ENCODE data around the gene TBC1D10A.

TBC1D10A gene

DNA sequence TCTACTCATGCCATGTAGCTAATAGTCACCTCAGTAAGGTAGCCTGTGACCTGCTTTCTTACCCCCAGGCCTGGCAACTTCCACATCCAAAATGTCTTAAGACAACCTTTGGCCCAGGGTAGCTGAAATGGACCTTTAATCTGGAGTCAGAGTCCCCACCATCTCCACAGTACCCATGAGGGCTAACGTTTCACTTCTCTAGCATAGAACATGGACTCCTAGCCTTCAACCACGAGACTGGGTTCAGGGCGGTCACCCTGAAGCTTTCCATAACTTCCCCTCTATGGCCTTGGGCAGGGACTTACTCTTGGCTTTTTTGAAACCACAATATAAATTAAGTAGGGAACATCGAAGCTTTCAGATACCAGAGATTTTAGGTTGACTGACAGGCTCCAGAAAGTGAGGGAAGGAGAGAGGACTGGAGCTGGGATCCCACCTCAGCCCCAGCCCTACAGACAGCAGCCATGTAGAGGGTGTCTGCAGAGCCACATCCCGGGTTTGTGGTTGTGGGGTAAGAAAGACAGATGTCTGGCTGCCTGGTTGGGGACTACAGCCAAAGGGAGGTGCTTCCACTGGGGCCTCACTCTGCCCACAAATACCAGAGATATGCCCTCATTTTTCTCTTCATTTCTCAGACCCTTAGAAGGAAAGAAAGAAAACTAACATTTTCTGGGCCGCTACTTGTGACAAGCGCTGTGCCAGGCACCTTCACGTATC, 2.6 kb downstream of the TBC1D10A start:
- no peak for DNase-seq (ENCODE audit: low read depth in 1 of 2, low spot score in 1 of 2)
- no peak for TF ChIP-seq JUND (IDR thresholded peaks at IDR 0.05; ENCODE audit: low read depth)
- in situ Hi-C loops (cut with HindIII; ENCODE audit: low pct_unique_long_range_greater_than_20kb, low sequenced_read_pairs): no loop called here

DNA sequence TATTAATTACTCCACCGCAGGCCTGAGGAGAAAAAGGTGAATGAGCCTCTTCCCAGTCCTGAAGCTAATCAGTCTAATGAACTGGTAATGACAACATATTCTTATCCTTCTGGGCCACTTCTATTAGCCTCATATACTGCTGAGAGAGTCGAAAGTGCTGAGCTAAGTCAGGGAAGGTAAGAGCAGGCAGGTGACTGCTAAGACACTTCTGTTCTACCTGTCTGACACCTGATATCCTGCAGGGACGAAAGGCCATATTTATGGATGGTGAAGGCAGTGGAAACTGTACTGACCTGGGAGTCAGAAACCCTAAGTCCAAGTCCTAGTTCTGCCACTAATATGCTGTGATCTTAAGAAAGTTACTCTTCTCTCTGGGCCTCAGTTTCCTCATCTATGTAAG, 3.5 kb downstream of the TBC1D10A start:
- in situ Hi-C loops (cut with HindIII; ENCODE audit: low pct_unique_long_range_greater_than_20kb, low sequenced_read_pairs): no loop called here
- no peak for TF ChIP-seq JUND (IDR thresholded peaks at IDR 0.05; ENCODE audit: low read depth)
- no peak for DNase-seq (ENCODE audit: low read depth in 1 of 2, low spot score in 1 of 2)

DNA sequence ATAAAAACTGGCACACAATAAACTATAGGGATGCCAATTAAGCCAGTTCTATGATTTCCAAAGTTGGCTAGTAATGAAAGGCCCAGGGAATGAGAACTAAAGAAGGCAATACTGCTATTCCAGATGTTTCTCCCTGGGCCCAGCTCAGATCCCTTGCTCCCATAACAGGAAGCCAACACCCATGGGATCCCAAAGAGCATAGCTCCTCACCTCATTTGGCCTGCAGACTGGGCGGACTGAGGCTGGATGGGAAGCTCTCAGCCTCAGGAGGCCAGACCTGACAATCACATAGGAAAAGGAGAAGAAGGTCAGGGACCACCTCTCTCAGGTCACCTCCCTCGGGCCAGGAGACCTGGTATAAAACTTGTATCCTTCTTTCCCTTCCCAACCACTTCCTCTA, 5.3 kb downstream of the TBC1D10A start:
- in situ Hi-C loops (cut with HindIII; ENCODE audit: low pct_unique_long_range_greater_than_20kb, low sequenced_read_pairs): no loop called here
- TF ChIP-seq JUND (IDR thresholded peaks at IDR 0.05; ENCODE audit: low read depth): no peak
- DNase-seq (ENCODE audit: low read depth in 1 of 2, low spot score in 1 of 2): no peak

DNA sequence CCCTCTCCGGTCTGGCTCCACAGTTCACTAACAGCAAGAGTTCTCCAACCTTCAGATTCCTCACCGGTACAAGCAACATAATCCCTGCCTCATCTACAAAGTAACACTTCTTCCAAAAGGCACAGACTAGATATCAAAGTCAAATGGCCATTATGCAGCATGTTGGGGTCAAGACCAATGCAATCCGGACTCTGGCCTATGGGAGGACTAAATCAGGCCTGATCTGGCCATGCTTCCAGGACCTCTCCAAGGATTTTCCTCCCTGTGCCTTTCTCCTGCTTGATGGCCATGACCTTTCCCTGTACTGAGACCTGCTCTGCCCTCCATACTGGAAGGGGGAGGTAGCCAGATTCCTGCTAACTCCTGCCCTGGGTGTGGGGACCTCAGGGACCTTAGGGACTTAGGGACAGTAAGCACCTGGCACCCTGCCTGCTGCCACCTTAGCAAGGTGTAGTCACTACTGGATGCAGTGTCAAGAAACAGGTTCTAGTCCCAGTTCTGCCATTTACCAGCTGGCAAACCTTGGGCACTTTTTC, 6.7 kb downstream of the TBC1D10A start:
- in situ Hi-C loops (cut with HindIII; ENCODE audit: low pct_unique_long_range_greater_than_20kb, low sequenced_read_pairs): no loop called here
- no peak for TF ChIP-seq JUND (IDR thresholded peaks at IDR 0.05; ENCODE audit: low read depth)
- DNase-seq (ENCODE audit: low read depth in 1 of 2, low spot score in 1 of 2): no peak

DNA sequence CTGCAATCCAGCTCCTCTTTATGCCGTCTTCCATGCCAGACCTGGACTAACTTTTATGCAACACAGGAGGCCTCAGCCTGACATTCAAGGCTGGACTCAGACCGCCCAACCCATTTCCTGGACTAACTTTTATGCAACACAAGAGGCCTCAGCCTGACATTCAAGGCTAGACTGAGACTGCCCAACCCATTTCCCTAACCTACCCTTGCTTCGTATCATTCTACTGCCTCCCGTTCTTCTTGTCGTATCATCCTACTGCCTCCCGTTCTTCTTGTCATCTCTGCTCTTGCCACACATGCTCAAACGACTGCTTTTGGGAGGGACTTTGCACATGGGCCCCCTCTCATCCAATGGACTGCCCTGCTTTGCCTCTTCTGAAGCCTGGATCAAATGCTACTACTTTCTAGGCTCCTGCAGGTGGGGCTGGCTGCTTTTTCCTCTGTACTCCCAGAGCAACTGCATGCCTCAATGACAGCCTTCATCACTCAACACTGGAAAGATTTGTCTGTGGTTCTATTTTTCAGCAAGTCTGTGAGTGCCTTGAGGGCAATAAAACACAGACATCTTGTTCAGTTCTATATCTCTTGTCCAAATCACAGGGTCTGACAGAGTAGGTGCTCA, 7.8 kb downstream of the TBC1D10A start:
- in situ Hi-C loops (cut with HindIII; ENCODE audit: low pct_unique_long_range_greater_than_20kb, low sequenced_read_pairs): no loop called here
- no peak for DNase-seq (ENCODE audit: low read depth in 1 of 2, low spot score in 1 of 2)
- no peak for TF ChIP-seq JUND (IDR thresholded peaks at IDR 0.05; ENCODE audit: low read depth)

DNA sequence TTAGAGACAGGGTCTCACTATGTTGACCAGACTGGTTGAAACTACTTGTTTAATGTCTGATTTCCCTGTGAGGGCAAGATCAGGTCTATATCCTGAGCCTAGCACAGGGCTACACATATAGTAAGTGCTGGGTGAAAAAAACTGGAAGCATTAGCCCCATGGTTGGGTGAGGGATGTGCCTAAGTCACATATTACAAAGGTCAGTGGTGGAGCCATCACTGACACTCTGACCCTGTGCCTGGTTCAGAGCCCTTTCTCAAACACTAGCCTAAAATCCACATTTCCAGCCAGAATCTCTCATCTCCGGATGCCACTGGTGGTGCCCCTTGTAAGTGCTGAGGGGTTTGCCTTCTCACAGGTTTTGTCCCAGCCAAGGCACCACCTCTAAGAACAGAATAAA, 9.0 kb downstream of the TBC1D10A start:
- no peak for DNase-seq (ENCODE audit: low read depth in 1 of 2, low spot score in 1 of 2)
- in situ Hi-C loops (cut with HindIII; ENCODE audit: low pct_unique_long_range_greater_than_20kb, low sequenced_read_pairs): no loop called here
- TF ChIP-seq JUND (IDR thresholded peaks at IDR 0.05; ENCODE audit: low read depth): no peak

DNA sequence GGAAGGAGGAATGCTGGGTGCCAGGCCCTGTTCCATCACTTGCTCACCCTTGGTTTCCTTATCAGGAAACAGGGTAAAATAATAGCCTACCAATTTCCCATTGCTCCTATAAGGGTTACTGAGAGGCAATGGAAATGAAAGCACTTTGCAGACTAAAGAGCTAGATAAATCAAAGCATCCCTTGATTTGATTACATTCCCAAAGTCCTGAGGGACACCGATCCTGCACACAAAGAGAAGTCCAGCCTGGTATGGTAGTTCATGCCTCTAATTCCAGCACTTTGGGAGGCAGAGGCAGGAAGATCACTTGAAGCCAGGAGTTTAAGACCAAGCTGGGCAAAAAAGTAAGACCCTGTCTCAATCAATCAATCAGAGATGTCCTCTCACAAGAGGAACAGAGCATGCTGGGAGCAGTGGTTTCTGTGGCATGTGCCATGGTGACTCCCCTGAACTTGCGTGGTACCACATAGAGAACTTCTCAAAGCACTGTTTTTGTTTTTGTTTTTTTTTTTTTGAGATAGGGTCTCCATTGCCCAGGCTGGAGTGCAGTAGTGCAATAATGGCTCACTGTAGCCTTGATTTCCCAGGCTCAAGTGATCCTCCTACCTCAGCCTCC, 10.7 kb downstream of the TBC1D10A start:
- no peak for TF ChIP-seq JUND (IDR thresholded peaks at IDR 0.05; ENCODE audit: low read depth)
- no peak for DNase-seq (ENCODE audit: low read depth in 1 of 2, low spot score in 1 of 2)
- in situ Hi-C loops (cut with HindIII; ENCODE audit: low pct_unique_long_range_greater_than_20kb, low sequenced_read_pairs): no loop called here

DNA sequence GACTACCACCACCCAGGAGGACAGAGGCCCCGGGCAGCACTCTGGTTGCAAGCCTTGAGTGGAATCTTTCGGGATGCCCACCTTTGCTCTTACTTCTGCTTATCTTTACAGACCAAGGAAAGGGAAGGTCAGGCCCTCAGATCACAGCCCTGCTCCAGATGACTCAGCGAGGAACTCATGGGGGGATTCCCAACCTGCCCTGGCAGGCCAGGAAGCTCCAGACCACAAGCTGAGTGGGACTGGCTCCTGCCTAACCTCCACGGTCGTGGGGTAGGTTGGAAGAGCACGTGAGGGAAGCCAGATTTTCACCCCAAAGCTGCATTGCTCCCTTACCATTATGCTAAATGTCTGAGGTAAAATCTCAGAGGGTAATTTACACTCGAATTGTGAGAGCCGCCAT, 11.8 kb downstream of the TBC1D10A start:
- no peak for TF ChIP-seq JUND (IDR thresholded peaks at IDR 0.05; ENCODE audit: low read depth)
- in situ Hi-C loops (cut with HindIII; ENCODE audit: low pct_unique_long_range_greater_than_20kb, low sequenced_read_pairs): no loop called here
- DNase-seq (ENCODE audit: low read depth in 1 of 2, low spot score in 1 of 2): no peak

DNA sequence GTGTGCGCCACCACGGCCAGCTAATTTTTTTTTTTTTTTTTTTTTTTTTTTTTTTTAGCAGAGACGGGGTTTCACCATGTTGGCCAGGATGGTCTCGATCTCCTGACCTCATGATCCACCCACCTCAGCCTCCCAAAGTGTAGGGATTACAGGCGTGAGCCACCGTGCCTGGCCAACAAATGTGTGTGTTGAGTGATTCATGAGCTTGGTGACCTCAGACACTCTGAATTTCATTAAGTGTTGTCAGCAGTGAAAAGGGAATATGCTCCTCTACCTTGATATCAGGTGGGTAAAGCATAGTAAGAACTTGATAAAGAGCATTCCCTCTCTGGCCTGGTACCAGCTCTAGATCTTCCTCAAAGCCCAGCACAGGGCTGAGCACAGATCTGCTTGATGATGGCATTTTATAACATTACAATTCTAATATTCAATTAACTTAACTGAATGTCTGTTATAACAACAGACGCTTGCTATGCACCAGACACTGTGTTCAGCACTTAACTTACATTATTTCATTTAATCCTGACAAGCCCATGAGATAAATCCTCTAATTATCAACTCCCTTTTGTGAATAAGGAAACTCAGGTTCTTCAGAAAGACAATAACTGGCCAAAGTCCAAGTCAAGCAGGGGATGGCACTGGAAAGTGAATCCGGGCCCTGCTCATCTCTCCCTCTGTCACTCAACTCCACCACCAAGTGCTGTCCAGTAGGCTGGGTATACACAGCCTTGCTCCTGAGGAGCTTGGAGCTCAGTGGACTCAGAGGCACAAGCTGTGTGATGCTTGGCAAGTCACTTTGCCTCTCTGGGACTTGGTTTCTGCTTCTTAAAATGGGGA, 13.0 kb downstream of the TBC1D10A start:
- TF ChIP-seq JUND (IDR thresholded peaks at IDR 0.05; ENCODE audit: low read depth): no peak

DNA sequence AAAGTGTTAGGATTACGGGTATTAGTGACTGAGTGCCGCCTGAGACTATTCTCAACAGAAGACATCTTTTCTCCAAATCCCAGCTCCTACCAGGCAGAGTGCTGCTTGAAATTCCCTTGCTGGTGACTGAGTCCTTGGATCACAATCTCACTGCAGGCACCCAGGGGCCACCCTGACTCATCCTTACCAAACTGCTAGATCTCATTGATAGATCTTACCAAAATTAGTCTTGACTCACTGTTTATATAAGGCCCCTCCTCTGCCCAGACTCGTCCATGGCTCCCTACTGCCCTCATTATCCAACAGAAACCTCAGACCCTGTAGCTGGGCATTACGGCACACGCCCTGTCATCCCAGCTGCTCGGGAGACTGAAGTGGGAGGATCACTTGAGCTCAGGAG, 14.7 kb downstream of the TBC1D10A start:
- no peak for TF ChIP-seq JUND (IDR thresholded peaks at IDR 0.05; ENCODE audit: low read depth)
- DNase-seq (ENCODE audit: low read depth in 1 of 2, low spot score in 1 of 2): no peak
- in situ Hi-C loops (cut with HindIII; ENCODE audit: low pct_unique_long_range_greater_than_20kb, low sequenced_read_pairs): no loop called here

More for the DNA sequence above, 13.0 kb downstream of the TBC1D10A start:
- DNase-seq (ENCODE audit: low read depth in 1 of 2, low spot score in 1 of 2): no peak
- in situ Hi-C loops (cut with HindIII; ENCODE audit: low pct_unique_long_range_greater_than_20kb, low sequenced_read_pairs): no loop called here

DNA sequence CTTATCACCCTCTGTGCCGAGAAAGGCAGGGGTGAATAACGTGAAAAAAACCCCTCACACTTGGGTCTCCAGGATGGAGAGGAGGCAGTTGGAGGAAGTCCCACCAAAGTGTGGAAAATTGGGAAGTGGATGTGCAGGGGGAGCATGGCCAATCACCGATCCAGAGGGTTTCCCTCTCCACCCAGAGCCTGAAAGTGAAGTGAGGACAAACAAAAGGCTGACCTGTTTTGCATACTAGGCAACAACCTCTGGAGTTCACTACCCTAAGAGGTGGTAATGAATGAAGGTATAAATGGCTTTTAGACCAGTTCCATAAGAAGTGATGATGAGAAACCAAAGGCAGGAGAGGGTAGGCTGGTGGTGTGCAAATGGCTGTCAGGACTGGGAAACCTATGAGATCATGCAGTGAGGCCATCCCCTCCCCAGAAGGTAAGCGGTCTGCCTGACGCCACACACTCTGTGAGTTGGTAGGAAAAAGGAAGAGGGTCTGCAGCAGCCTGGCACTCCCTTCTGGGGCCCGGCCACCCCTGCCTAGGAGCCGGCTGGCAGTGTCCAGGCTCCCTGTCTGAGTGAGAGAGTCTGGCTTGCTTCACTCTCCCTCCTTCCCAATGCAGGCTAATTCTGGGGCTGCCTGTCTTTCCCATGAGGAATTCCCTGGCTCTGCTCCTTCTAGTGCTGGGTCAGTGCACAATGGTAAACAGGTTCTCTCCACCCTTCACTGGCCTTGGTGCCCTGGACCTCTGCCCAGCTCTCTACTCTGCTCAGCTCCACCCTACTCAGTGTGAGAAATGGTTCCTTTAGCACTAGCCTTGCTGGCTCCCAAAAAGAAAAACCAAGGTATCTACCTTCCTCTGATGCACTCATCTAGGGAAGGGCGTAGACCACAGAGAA, 15.6 kb downstream of the TBC1D10A start:
- TF ChIP-seq JUND (IDR thresholded peaks at IDR 0.05; ENCODE audit: low read depth): no peak
- in situ Hi-C loops (cut with HindIII; ENCODE audit: low pct_unique_long_range_greater_than_20kb, low sequenced_read_pairs): no loop called here
- DNase-seq (ENCODE audit: low read depth in 1 of 2, low spot score in 1 of 2): peak in 1 of 2 experiments; percentile 64

All from T47D (cell line).